OCI-LY3 (cell line): ENCODE measurements around the gene COCH.

Source experiments
- EZH2phosphoT487 ChIP-seq: fragments of 200-600 bp; shearing (Covaris generic); IDR thresholded peaks from 2 replicates; pipeline ENCODE4 v1.6.1; 2018; ENCODE audit warnings: antibody characterized with exemption, mixed run types, low read depth
- TF ChIP-seq, protein P1 (sequence below): fragments of 200-600, 300-600 bp; sonication (generic); IDR thresholded peaks from 2 replicates; pipeline ENCODE4 v1.5.1; 2014; ENCODE audit warnings: antibody characterized with exemption, low read length, low read depth

DNA sequence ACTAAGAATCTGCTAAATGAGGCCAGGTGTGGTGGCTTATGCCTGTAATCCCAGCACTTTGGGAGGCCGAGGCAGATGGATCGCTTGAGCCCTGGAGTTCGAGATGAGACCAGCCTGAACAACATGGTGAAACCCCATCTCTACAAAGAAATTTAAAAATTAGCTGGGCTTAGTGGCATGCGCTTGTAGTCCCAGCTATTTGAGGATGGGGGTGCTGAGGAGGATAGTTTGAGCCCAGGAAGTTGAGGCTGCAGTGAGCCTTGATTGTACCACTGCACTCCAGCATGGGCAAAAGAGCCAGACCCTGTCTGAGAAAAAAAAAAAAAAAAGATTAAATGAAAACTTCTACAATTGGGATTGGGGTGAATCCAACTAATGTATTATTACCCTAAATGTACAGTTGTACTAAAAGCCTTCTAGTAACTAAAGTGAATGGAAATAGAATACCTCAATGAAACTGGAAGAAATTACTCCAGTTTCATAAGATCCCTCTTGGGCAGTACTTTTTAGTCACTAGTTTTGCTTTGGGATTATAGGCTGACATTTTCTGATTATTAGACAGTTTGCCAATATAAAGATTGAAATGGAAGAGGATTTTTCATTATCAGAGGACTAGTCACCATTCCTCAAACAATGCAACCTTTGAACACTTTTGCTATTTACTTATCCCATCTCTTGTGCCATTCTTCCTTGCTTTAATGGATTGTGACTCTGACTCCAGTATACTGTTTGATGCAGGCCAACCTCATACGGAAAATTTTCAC is 14.3 kb downstream of the COCH start:
- TF ChIP-seq, protein P1, sequence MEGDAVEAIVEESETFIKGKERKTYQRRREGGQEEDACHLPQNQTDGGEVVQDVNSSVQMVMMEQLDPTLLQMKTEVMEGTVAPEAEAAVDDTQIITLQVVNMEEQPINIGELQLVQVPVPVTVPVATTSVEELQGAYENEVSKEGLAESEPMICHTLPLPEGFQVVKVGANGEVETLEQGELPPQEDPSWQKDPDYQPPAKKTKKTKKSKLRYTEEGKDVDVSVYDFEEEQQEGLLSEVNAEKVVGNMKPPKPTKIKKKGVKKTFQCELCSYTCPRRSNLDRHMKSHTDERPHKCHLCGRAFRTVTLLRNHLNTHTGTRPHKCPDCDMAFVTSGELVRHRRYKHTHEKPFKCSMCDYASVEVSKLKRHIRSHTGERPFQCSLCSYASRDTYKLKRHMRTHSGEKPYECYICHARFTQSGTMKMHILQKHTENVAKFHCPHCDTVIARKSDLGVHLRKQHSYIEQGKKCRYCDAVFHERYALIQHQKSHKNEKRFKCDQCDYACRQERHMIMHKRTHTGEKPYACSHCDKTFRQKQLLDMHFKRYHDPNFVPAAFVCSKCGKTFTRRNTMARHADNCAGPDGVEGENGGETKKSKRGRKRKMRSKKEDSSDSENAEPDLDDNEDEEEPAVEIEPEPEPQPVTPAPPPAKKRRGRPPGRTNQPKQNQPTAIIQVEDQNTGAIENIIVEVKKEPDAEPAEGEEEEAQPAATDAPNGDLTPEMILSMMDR = no peak
- no peak for TF ChIP-seq EZH2phosphoT487
